Activated naive CD8-positive, alpha-beta T cell treated with anti-CD3 and anti-CD28 coated beads, Interleukin-2, amount 10 ng/mL, durations not matched to agents 7 days and 5 days (primary cell): ENCODE measurements around the gene CNTFR. TPM values are rescaled to one million over a fixed set of nuclear protein-coding genes. Genes with fewer than 3 reads are reported as not detected.

Experiments
- ATAC-seq: fragments of 150-1000 bp; cut with Tn5 transposase; one replicate; pipeline ENCODE4 v1.10.0; 2021; ENCODE audit warnings: low read depth, moderate library complexity
- POLR2A ChIA-PET: fragments of 350-600 bp; sonication (Branson Sonifier 250); formaldehyde crosslinking; loops from one replicate; lab custom pipeline; 2021; ENCODE audit warnings: antibody characterized with exemption; lab: Charles Lee
- DNase-seq: peaks from one replicate; pipeline ENCODE4 v3.0.0; 2021
- H3K27ac Mint-ChIP-seq: one replicate; pipeline ENCODE4 v1.8.0; 2022; ENCODE audit warnings: mild to moderate bottlenecking, mixed read lengths
- H3K27me3 Mint-ChIP-seq: one replicate; pipeline ENCODE4 v1.8.0; 2022; ENCODE audit warnings: mild to moderate bottlenecking, moderate library complexity, mixed read lengths
- H3K36me3 Mint-ChIP-seq: one replicate; pipeline ENCODE4 v1.8.0; 2021; ENCODE audit warnings: mild to moderate bottlenecking, mixed read lengths
- H3K4me1 Mint-ChIP-seq: one replicate; pipeline ENCODE4 v1.8.0; 2021; ENCODE audit warnings: mixed read lengths
- H3K4me3 Mint-ChIP-seq: one replicate; pipeline ENCODE4 v1.8.0; 2022; ENCODE audit warnings: mild to moderate bottlenecking, moderate library complexity, mixed read lengths
- H3K9me3 Mint-ChIP-seq: one replicate; pipeline ENCODE4 v1.8.0; 2021; ENCODE audit warnings: mixed read lengths
- total RNA-seq, 2 experiments: library from RNA; stranded (reverse); gene quantifications; one replicate each; pipeline ENCODE4 v1.2.3, GENCODE V29; 2021

The CNTFR gene
- total RNA-seq, 2 experiments from 2014 or later, result not detected

DNA sequence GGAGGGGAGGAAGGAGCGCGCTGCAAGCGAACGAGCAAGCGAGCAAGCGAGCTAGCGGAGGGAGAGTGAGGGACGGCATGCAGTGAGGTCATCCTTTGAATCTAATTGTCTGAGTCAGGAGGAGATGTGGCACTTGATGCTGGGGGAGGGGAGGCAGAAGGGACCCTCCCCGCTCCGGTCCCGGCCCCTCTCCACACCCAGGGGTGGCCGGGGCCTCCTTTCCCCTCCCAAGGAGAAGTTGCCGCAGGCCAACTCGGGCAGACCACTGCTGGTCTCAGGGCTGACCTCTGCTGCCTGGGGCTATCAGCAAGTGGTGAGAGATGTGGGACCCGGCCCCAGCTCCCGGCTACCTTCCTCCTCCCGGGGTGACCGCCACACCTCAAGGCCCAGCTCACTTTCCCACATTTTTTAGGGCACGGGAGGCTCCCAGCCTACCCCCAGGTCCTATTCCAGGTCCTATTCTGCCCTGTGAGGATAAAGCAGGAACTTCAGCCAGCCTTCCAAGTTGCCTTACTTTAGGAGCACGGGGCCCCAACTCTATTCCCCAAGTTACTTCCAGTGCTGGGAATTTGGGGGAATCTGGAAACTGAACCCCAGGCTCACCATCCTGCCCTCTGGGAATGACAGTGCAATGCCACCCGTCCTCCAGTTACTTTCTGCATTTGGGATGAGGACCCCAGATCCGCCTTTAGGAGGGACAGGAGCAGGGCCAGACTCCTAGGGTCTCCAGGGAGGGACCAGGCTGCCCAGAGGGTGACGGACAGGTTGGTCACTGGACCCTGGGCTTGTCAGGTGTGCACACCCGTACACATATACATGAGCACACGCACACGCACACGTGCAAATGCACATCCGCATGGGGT lies 11.1 kb downstream of the CNTFR start:
- peaks cover 51% of the 10 kb centered on the region for H3K27me3 Mint-ChIP-seq
- no peak overlapping the region for H3K4me3 Mint-ChIP-seq
- ATAC-seq (no peak), DNase-seq (no peak)
- no peaks in the 10 kb centered on the region for H3K9me3 Mint-ChIP-seq
- POLR2A ChIA-PET, result no interaction called here
- peaks cover 3% of the 10 kb centered on the region for H3K4me1 Mint-ChIP-seq
- H3K36me3 Mint-ChIP-seq, result no peaks in the 10 kb centered on the region
- no peak overlapping the region for H3K27ac Mint-ChIP-seq

GRCh38 chr9:34577400-34578240 lies 11.9 kb downstream of the CNTFR start:
- H3K27me3 Mint-ChIP-seq, result peaks cover 51% of the 10 kb centered on the region
- DNase-seq (no peak), ATAC-seq (no peak)
- peaks cover 3% of the 10 kb centered on the region for H3K4me1 Mint-ChIP-seq
- no peaks in the 10 kb centered on the region for H3K36me3 Mint-ChIP-seq
- POLR2A ChIA-PET, result no interaction called here
- H3K9me3 Mint-ChIP-seq, result no peaks in the 10 kb centered on the region
- H3K27ac Mint-ChIP-seq, result no peak overlapping the region
- H3K4me3 Mint-ChIP-seq, result peak overlapping the region; percentile 59

DNA sequence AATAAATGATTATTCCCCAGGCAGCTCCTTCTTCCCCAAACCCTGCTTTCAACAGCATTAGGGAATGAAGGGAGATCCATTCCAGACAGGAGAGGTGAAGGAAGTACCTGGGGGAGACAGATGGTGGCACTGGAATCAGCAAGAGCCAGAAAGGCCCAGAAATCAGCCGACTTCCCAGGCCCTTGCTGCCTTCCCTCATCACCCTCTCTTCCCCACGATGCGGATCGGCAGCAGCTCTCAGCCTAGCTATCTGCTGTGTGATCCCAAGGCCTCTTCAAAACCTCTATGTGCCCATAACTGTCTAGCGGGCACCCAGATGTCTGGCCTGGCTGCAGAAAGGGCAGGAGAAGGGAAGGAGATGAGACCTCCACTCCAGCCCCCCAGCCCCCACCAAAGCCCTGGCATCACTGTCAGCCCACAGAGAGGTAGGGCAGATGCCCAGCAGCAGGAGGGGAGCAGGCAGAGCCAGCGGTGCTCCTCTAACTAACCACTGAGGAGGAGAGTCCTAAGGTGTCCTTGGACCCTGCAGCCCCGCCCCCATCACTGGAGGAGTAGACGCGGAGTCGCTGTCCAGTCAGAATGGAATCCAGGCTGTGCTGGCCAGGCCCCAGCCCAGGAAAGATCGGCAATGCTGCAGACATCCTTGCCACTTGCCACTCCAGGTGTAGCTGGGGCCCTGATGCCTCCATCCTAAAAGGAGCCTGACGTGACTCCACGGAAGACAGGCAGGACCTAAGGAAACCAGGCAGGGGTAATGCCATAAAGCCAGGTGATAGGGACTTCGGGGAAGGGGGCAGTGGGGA lies 12.7 kb downstream of the CNTFR start:
- POLR2A ChIA-PET, result no interaction called here
- Mint-ChIP-seq H3K27me3 (peaks cover 49% of the 10 kb centered on the region), H3K27ac (no peak overlapping the region), H3K4me3 (no peak overlapping the region), H3K4me1 (peaks cover 3% of the 10 kb centered on the region), H3K36me3 (no peaks in the 10 kb centered on the region), H3K9me3 (no peaks in the 10 kb centered on the region)
- no peak for DNase-seq
- no peak for ATAC-seq

GRCh38 chr9:34575862-34576596 lies 13.5 kb downstream of the CNTFR start:
- no peak for DNase-seq
- H3K4me3 Mint-ChIP-seq, result no peak overlapping the region
- H3K27me3 Mint-ChIP-seq, result peaks cover 46% of the 10 kb centered on the region
- no peaks in the 10 kb centered on the region for H3K9me3 Mint-ChIP-seq
- peaks cover 3% of the 10 kb centered on the region for H3K4me1 Mint-ChIP-seq
- H3K27ac Mint-ChIP-seq, result no peak overlapping the region
- no peaks in the 10 kb centered on the region for H3K36me3 Mint-ChIP-seq
- ATAC-seq, result no peak
- POLR2A ChIA-PET, result no interaction called here

- Mint-ChIP-seq H3K27me3 (peaks cover 39% of the 10 kb centered on the region), H3K4me1 (peaks cover 3% of the 10 kb centered on the region), H3K9me3 (no peaks in the 10 kb centered on the region), H3K4me3 (no peak overlapping the region), H3K27ac (no peak overlapping the region), H3K36me3 (no peaks in the 10 kb centered on the region)
- no peak for DNase-seq
- POLR2A ChIA-PET, result no interaction called here
- ATAC-seq, result no peak
These were observed 14.3 kb downstream of the CNTFR start for GRCh38 chr9:34575241-34575640.

- Mint-ChIP-seq H3K4me1 (peaks cover 3% of the 10 kb centered on the region), H3K27ac (no peak overlapping the region), H3K4me3 (no peak overlapping the region), H3K27me3 (peaks cover 37% of the 10 kb centered on the region), H3K36me3 (no peaks in the 10 kb centered on the region), H3K9me3 (no peaks in the 10 kb centered on the region)
- ATAC-seq (no peak), DNase-seq (no peak)
- POLR2A ChIA-PET, result no interaction called here
These were observed 15.0 kb downstream of the CNTFR start for GRCh38 chr9:34574571-34574970.

DNA sequence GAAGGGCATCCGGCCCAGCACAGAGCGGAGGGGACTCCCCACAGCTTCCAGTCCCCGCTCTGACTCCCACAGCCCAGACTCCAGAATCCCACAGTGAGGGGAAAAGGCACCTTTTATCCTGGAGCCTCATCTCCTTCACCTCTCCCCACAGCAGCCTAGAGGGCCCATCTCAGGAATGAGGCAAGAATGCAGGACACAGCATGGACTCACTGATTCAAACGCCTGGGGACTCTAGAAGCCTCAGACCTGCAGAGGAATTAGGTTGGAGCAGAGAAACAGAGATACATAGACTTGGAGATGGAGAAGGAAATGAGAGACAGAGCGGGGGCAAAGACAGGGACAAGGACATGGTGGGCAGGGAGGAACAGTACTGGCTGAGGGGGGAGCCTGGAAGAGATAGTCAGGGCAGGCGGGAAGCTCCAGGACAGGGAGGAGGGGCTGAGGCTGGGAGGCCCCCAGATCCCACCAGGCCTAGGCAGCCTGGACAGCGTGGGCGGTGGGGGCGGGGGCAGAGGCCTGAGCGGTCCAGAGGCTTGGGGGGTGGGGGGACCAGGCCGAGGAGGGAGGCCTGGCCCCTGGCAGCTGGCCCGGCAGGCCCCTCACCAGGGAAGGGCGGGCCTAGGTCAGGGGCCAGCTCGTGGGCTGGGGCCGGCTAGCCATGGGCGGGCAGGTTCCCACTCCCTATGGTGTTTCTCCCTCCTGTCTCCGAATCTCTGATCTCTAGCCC lies 15.8 kb downstream of the CNTFR start:
- POLR2A ChIA-PET, result no interaction called here
- Mint-ChIP-seq H3K36me3 (no peaks in the 10 kb centered on the region), H3K27ac (no peak overlapping the region), H3K9me3 (no peaks in the 10 kb centered on the region), H3K27me3 (peaks cover 30% of the 10 kb centered on the region), H3K4me1 (peaks cover 1% of the 10 kb centered on the region), H3K4me3 (no peak overlapping the region)
- ATAC-seq, result no peak
- DNase-seq, result no peak

GRCh38 chr9:34572628-34573027 lies 16.9 kb downstream of the CNTFR start:
- H3K27ac Mint-ChIP-seq, result no peak overlapping the region
- H3K9me3 Mint-ChIP-seq, result no peaks in the 10 kb centered on the region
- H3K4me3 Mint-ChIP-seq, result no peak overlapping the region
- H3K36me3 Mint-ChIP-seq, result no peaks in the 10 kb centered on the region
- DNase-seq (no peak), ATAC-seq (no peak)
- POLR2A ChIA-PET, result no interaction called here
- peaks cover 28% of the 10 kb centered on the region for H3K27me3 Mint-ChIP-seq
- H3K4me1 Mint-ChIP-seq, result peaks cover 1% of the 10 kb centered on the region

- Mint-ChIP-seq H3K4me1 (no peaks in the 10 kb centered on the region), H3K27me3 (peaks cover 23% of the 10 kb centered on the region), H3K4me3 (no peak overlapping the region), H3K9me3 (no peaks in the 10 kb centered on the region), H3K36me3 (no peaks in the 10 kb centered on the region), H3K27ac (no peak overlapping the region)
- POLR2A ChIA-PET, result no interaction called here
- DNase-seq (no peak), ATAC-seq (no peak)
These were observed 17.4 kb downstream of the CNTFR start for GRCh38 chr9:34572092-34572491.

GRCh38 chr9:34571481-34571810 lies 18.1 kb downstream of the CNTFR start:
- Mint-ChIP-seq H3K36me3 (no peaks in the 10 kb centered on the region), H3K27me3 (peaks cover 19% of the 10 kb centered on the region), H3K9me3 (no peaks in the 10 kb centered on the region), H3K4me1 (no peaks in the 10 kb centered on the region), H3K4me3 (no peak overlapping the region), H3K27ac (no peak overlapping the region)
- POLR2A ChIA-PET, result no interaction called here
- DNase-seq (no peak), ATAC-seq (no peak)

DNA sequence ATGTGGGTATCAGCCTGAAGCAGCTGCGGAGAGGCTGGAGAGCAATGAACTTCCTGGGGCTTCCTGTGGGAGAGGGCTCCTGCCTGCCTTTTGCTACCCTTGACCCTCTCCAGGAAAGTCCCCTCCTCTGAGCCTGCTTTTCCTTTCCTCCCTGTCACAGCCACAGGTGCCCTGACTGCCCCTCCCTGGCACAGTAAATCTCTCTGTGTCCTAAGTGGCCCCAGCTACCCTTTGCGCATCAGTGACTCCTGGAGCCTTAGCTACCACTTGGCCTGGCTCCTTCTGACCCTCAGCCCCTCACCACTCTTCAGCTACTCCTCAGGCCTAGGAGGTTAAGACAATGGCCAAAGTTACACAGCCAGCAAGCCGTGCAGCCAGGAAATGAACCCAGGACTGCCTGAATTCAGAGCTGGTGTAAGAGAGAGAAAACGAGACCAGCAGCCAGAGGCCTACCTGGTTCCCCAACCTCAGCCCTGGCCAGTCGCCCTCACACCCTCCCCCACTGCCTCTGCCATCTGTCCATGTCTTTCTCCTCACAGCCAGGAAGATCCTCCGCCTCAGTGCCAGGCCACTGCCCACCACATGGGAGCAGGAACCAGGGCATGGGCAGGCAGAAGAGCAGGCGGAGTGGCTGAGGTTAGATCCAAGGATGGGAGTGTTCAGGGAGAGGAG lies 18.6 kb downstream of the CNTFR start:
- POLR2A ChIA-PET, result no interaction called here
- Mint-ChIP-seq H3K27me3 (peaks cover 14% of the 10 kb centered on the region), H3K27ac (no peak overlapping the region), H3K9me3 (no peaks in the 10 kb centered on the region), H3K36me3 (no peaks in the 10 kb centered on the region), H3K4me1 (no peaks in the 10 kb centered on the region), H3K4me3 (no peak overlapping the region)
- DNase-seq, result no peak
- no peak for ATAC-seq

GRCh38 chr9:34570376-34570775 lies 19.1 kb downstream of the CNTFR start:
- H3K4me3 Mint-ChIP-seq, result no peak overlapping the region
- H3K36me3 Mint-ChIP-seq, result no peaks in the 10 kb centered on the region
- no peaks in the 10 kb centered on the region for H3K4me1 Mint-ChIP-seq
- POLR2A ChIA-PET, result no interaction called here
- H3K9me3 Mint-ChIP-seq, result no peaks in the 10 kb centered on the region
- no peak for ATAC-seq
- H3K27ac Mint-ChIP-seq, result no peak overlapping the region
- no peak for DNase-seq
- peaks cover 11% of the 10 kb centered on the region for H3K27me3 Mint-ChIP-seq
